GM18909 (cell line): ENCODE data around the gene MID1.

Experiments
- ATAC-seq: cut with Tn5 transposase; IDR thresholded peaks from one replicate; pipeline ENCODE4 v1.9.1; 2021; ENCODE audit warnings: mild to moderate bottlenecking; ENCODE audit not compliant: unreplicated experiment, poor library complexity

The MID1 gene

GRCh38 chrX:10579112-10580011 lies 41.0 kb downstream of the MID1 start:
- ATAC-seq, result no peak

- no peak for ATAC-seq
These were observed 41.9 kb downstream of the MID1 start for GRCh38 chrX:10578527-10578926.

GRCh38 chrX:10577853-10578252 lies 42.5 kb downstream of the MID1 start:
- ATAC-seq, result no peak

- ATAC-seq, result no peak
These were observed 43.5 kb downstream of the MID1 start for GRCh38 chrX:10576777-10577447.

- no peak for ATAC-seq
These were observed 44.2 kb downstream of the MID1 start for GRCh38 chrX:10576186-10576585.

- ATAC-seq, result no peak
These were observed 45.7 kb downstream of the MID1 start for GRCh38 chrX:10574663-10575062.

GRCh38 chrX:10571260-10571659 lies 49.1 kb downstream of the MID1 start:
- no peak for ATAC-seq

GRCh38 chrX:10570601-10571000 lies 49.8 kb downstream of the MID1 start:
- no peak for ATAC-seq

- no peak for ATAC-seq
These were observed 50.4 kb downstream of the MID1 start for GRCh38 chrX:10569946-10570345.

- no peak for ATAC-seq
These were observed 52.0 kb downstream of the MID1 start for GRCh38 chrX:10568428-10568827.

GRCh38 chrX:10567136-10567535 lies 53.2 kb downstream of the MID1 start:
- no peak for ATAC-seq

- no peak for ATAC-seq
These were observed 53.7 kb downstream of the MID1 start for GRCh38 chrX:10566716-10567097.

- ATAC-seq, result no peak
These were observed 55.9 kb downstream of the MID1 start for GRCh38 chrX:10564484-10564883.

GRCh38 chrX:10557166-10557565 lies 63.2 kb downstream of the MID1 start:
- ATAC-seq, result no peak

GRCh38 chrX:10556405-10556804 lies 64.0 kb downstream of the MID1 start:
- ATAC-seq, result no peak

GRCh38 chrX:10555846-10556245 lies 64.5 kb downstream of the MID1 start:
- no peak for ATAC-seq

- ATAC-seq, result no peak
These were observed 65.6 kb downstream of the MID1 start for GRCh38 chrX:10554612-10555270.

GRCh38 chrX:10549280-10549679 lies 71.1 kb downstream of the MID1 start:
- ATAC-seq, result no peak

- no peak for ATAC-seq
These were observed 71.7 kb downstream of the MID1 start for GRCh38 chrX:10548688-10549087.

GRCh38 chrX:10545882-10546281 lies 74.5 kb downstream of the MID1 start:
- no peak for ATAC-seq

- no peak for ATAC-seq
These were observed 77.8 kb downstream of the MID1 start for GRCh38 chrX:10542586-10542985.
